GM19025 (cell line): ENCODE data around the gene BAX.

Experiments
- ATAC-seq: cut with Tn5 transposase; IDR thresholded peaks from one replicate; pipeline ENCODE4 v1.9.1; 2021; ENCODE audit warnings: mild to moderate bottlenecking, low read depth, moderate library complexity; ENCODE audit not compliant: unreplicated experiment

The BAX gene

GRCh38 chr19:48961673-48962028, 7.0 kb downstream of the BAX start:
- ATAC-seq = no peak

GRCh38 chr19:48962029-48962848, 7.6 kb downstream of the BAX start:
- no peak for ATAC-seq

GRCh38 chr19:48962849-48963165, 8.1 kb downstream of the BAX start:
- no peak for ATAC-seq

- ATAC-seq = no peak
Observed at GRCh38 chr19:48963371-48964204, 8.9 kb downstream of the BAX start.

GRCh38 chr19:48964205-48965039, 9.7 kb downstream of the BAX start:
- no peak for ATAC-seq

GRCh38 chr19:48965040-48965805, 10.5 kb downstream of the BAX start, which contains the start of gene FTL:
Gene FTL (plus strand): TSS chr19:48965309. CDS start chr19:48965508, 199 bp downstream.
- peak; percentile 48 for ATAC-seq

GRCh38 chr19:48965806-48966540, 11.3 kb downstream of the BAX start:
- ATAC-seq = peak; percentile 12

GRCh38 chr19:48966541-48967345, 12.1 kb downstream of the BAX start:
- no peak for ATAC-seq

GRCh38 chr19:48967346-48968178, 12.9 kb downstream of the BAX start:
- no peak for ATAC-seq

- no peak for ATAC-seq
Observed at GRCh38 chr19:48968179-48968661, 13.5 kb downstream of the BAX start.

GRCh38 chr19:48968813-48969218, 14.1 kb downstream of the BAX start:
- ATAC-seq = no peak

GRCh38 chr19:48969276-48970138, 14.8 kb downstream of the BAX start:
- ATAC-seq = no peak

GRCh38 chr19:48970139-48970766, 15.6 kb downstream of the BAX start:
- no peak for ATAC-seq

- ATAC-seq = no peak
Observed at GRCh38 chr19:48970923-48971395, 16.3 kb downstream of the BAX start.

- no peak for ATAC-seq
Observed at GRCh38 chr19:48975947-48976847, 21.5 kb downstream of the BAX start.
